ENCODE measurements around the gene TUBB4A. TPM values are rescaled to one million over a fixed set of nuclear protein-coding genes. Genes with fewer than 3 reads are reported as not detected.

The TUBB4A gene
- total RNA-seq, 1 donor from 2014 or later: 4.0 TPM

DNA sequence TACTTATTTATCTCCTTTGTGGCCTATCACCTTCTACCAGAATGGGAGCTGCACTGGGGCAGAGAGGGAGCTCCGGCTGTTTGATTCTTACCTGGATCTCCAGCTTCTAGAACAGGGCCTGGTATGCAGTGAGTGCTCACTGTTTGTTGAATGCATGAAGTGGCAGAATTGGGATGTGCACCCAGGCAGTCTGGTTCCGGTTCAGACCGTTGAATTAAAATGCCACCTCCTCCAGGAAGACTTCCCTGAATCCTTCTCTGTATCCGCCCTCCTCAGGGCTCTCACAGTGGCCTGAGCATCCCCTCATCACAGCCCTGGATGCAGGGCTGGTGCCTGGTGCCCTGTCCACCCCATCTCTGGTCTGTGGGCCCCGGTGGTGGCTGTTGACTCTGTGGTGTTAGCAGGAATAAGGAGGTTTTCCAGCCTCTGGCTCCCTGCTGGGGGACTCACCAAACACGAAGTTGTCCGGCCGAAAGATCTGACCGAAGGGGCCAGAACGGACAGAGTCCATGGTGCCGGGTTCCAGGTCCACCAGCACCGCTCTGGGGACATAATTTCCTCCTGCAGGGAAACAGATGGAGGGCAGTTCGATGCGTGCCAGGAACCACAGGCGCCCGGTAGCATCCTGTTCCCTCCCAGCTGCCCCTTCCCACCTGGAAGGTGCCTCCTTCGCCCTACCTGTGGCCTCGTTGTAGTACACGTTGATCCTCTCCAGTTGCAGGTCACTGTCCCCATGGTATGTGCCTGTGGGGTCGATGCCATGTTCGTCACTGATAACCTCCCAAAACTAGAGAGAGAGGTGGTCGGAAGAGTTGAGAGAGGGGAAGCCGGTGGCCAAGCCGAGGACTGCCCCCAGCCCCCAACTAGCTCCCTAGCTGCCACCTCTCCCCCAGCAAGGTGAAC lies 1.0 kb downstream of the TUBB4A start:
- peak overlapping the region; percentile 57 for H3K4me3 ChIP-seq (ENCODE audit: low read depth, low read length)
- no peaks in the 10 kb centered on the region for H3K36me3 ChIP-seq (ENCODE audit: control insufficient read depth, insufficient read depth, low read length)
- no peak for DNase-seq (ENCODE audit: low read depth)
- peaks cover 15% of the 10 kb centered on the region for H3K27me3 ChIP-seq (ENCODE audit: control insufficient read depth, insufficient read depth, low read length)
- TF ChIP-seq, protein P1, sequence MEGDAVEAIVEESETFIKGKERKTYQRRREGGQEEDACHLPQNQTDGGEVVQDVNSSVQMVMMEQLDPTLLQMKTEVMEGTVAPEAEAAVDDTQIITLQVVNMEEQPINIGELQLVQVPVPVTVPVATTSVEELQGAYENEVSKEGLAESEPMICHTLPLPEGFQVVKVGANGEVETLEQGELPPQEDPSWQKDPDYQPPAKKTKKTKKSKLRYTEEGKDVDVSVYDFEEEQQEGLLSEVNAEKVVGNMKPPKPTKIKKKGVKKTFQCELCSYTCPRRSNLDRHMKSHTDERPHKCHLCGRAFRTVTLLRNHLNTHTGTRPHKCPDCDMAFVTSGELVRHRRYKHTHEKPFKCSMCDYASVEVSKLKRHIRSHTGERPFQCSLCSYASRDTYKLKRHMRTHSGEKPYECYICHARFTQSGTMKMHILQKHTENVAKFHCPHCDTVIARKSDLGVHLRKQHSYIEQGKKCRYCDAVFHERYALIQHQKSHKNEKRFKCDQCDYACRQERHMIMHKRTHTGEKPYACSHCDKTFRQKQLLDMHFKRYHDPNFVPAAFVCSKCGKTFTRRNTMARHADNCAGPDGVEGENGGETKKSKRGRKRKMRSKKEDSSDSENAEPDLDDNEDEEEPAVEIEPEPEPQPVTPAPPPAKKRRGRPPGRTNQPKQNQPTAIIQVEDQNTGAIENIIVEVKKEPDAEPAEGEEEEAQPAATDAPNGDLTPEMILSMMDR (IDR thresholded peaks at IDR 0.05; ENCODE audit: insufficient read depth, low read length, poor library complexity, severe bottlenecking): no peak

GRCh38 chr19:6499052-6499790 lies 2.9 kb downstream of the TUBB4A start:
- Histone ChIP-seq H3K4me3 (ENCODE audit: low read depth, low read length) (no peak overlapping the region), H3K36me3 (ENCODE audit: control insufficient read depth, insufficient read depth, low read length) (no peaks in the 10 kb centered on the region), H3K27me3 (ENCODE audit: control insufficient read depth, insufficient read depth, low read length) (peaks cover 15% of the 10 kb centered on the region)
- no peak for DNase-seq (ENCODE audit: low read depth)
- TF ChIP-seq, protein P1 (IDR thresholded peaks at IDR 0.05; ENCODE audit: insufficient read depth, low read length, poor library complexity, severe bottlenecking): no peak

DNA sequence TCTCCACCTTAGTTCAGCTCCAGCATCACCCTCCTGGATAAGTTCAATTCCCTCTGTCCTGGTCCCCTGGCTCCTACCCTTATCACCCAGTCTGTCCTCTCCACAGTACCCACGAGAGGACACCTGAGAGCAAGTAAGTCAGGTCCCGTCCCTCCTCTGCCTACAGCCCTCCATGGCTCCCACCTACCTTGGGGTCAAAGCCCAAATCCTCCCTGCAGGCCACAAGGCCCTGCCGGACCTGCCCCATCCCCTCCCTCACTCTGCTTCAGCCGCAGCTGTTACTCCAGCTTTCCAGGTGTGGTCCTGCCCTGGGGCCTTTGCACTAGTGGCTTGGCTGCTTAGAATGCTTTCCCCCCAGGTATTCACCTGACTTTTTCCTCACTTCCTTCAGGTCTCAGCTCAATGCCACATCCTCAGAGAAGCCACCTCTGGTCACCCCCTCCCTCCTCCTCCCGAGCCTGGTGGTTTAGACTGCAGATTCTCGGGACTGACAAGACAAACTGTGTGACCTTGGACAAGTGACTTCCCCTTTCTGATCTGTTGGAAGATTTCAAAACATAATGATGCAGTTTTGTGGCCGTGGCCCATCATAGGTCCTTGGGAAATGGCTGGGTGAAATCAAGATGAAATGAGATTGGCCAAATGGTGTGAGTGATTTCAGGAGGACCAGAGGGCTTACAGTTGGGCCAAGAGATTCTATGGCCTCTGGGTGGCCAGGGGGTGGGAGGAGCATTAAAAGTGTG lies 3.6 kb downstream of the TUBB4A start:
- no peak overlapping the region for H3K4me3 ChIP-seq (ENCODE audit: low read depth, low read length)
- no peak for DNase-seq (ENCODE audit: low read depth)
- H3K36me3 ChIP-seq (ENCODE audit: control insufficient read depth, insufficient read depth, low read length): no peaks in the 10 kb centered on the region
- TF ChIP-seq, protein P1 (IDR thresholded peaks at IDR 0.05; ENCODE audit: insufficient read depth, low read length, poor library complexity, severe bottlenecking): no peak
- H3K27me3 ChIP-seq (ENCODE audit: control insufficient read depth, insufficient read depth, low read length): peaks cover 15% of the 10 kb centered on the region

DNA sequence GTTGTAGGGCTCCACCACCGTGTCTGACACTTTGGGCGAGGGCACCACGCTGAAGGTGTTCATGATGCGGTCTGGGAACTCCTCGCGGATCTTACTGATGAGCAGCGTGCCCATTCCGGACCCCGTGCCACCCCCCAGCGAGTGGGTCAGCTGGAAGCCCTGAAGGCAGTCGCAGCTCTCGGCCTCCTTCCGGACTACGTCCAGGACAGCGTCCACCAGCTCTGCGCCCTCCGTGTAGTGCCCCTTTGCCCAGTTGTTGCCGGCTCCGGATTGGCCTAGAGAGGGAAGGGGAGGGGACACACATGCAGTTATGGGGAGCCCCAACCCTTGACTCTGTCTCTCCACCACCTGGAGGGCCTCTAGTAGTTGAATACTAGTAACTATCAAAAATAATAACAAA lies 6.2 kb downstream of the TUBB4A start:
- Histone ChIP-seq H3K36me3 (ENCODE audit: control insufficient read depth, insufficient read depth, low read length) (no peaks in the 10 kb centered on the region), H3K4me3 (ENCODE audit: low read depth, low read length) (no peak overlapping the region), H3K27me3 (ENCODE audit: control insufficient read depth, insufficient read depth, low read length) (no peaks in the 10 kb centered on the region)
- TF ChIP-seq, protein P1 (IDR thresholded peaks at IDR 0.05; ENCODE audit: insufficient read depth, low read length, poor library complexity, severe bottlenecking): no peak
- DNase-seq (ENCODE audit: low read depth): no peak

- Histone ChIP-seq H3K27me3 (ENCODE audit: control insufficient read depth, insufficient read depth, low read length) (no peaks in the 10 kb centered on the region), H3K36me3 (ENCODE audit: control insufficient read depth, insufficient read depth, low read length) (no peaks in the 10 kb centered on the region), H3K4me3 (ENCODE audit: low read depth, low read length) (no peak overlapping the region)
- TF ChIP-seq, protein P1 (IDR thresholded peaks at IDR 0.05; ENCODE audit: insufficient read depth, low read length, poor library complexity, severe bottlenecking): no peak
- DNase-seq (ENCODE audit: low read depth): no peak
These were observed 7.6 kb downstream of the TUBB4A start for GRCh38 chr19:6494438-6495036.

Measured in kidney epithelial cell (primary cell).